GM12875 (cell line): ENCODE data around the gene PLAAT3.

Source experiments
- H3K4me3 ChIP-seq: one replicate; pipeline ENCODE4 v1.5.1; 2011; ENCODE audit warnings: low read depth, low read length, control low read depth
- TF ChIP-seq, protein P1 (sequence below): IDR thresholded peaks from 2 replicates; pipeline ENCODE4 v1.5.1; 2011; ENCODE audit warnings: low read depth, mild to moderate bottlenecking, control low read depth, inconsistent platforms, low read length, moderate library complexity, borderline replicate concordance; ENCODE audit not compliant: insufficient read depth

The PLAAT3 gene

GRCh38 chr11:63616953-63617352 is 2.7 kb upstream of the PLAAT3 start:
- no peak overlapping the region for H3K4me3 ChIP-seq
- TF ChIP-seq, protein P1, sequence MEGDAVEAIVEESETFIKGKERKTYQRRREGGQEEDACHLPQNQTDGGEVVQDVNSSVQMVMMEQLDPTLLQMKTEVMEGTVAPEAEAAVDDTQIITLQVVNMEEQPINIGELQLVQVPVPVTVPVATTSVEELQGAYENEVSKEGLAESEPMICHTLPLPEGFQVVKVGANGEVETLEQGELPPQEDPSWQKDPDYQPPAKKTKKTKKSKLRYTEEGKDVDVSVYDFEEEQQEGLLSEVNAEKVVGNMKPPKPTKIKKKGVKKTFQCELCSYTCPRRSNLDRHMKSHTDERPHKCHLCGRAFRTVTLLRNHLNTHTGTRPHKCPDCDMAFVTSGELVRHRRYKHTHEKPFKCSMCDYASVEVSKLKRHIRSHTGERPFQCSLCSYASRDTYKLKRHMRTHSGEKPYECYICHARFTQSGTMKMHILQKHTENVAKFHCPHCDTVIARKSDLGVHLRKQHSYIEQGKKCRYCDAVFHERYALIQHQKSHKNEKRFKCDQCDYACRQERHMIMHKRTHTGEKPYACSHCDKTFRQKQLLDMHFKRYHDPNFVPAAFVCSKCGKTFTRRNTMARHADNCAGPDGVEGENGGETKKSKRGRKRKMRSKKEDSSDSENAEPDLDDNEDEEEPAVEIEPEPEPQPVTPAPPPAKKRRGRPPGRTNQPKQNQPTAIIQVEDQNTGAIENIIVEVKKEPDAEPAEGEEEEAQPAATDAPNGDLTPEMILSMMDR: no peak

DNA sequence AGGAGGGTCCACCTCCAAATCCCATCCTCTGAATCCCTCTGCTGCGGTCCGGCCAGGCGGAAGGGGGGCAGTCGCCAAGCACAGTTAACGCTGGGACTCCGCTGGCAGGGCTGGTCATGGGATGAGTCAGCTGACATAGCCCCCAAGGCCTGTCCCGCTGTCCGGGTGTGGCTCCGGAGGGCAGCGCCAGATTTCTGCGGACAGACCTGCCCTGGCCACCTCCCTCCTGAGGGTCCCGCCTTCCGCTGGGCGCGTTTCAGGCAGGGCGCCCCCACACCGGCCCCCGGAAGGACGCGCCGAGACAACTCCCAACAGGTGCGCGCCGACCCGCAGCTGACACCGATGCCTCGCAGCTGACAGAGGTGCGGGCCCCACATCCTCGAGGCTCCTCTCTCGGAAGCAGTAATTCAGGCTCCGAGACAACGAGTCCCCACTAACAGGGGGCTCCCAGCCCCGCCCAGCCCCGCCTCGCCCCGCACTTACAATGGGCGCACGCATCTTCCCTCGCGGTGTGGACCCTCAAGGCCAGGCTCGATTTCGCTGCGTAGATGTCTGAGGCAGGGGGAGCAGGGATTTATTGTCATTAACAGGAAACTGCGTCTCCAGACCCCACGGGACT is 607 bp downstream of the PLAAT3 start:
- TF ChIP-seq, protein P1: no peak
- peak overlapping the region; percentile 49 for H3K4me3 ChIP-seq

GRCh38 chr11:63612181-63612580 is 2.1 kb downstream of the PLAAT3 start:
- no peak overlapping the region for H3K4me3 ChIP-seq
- TF ChIP-seq, protein P1: no peak

- H3K4me3 ChIP-seq: no peak overlapping the region
- TF ChIP-seq, protein P1: no peak
Measured at GRCh38 chr11:63611395-63611747, 2.9 kb downstream of the PLAAT3 start.

DNA sequence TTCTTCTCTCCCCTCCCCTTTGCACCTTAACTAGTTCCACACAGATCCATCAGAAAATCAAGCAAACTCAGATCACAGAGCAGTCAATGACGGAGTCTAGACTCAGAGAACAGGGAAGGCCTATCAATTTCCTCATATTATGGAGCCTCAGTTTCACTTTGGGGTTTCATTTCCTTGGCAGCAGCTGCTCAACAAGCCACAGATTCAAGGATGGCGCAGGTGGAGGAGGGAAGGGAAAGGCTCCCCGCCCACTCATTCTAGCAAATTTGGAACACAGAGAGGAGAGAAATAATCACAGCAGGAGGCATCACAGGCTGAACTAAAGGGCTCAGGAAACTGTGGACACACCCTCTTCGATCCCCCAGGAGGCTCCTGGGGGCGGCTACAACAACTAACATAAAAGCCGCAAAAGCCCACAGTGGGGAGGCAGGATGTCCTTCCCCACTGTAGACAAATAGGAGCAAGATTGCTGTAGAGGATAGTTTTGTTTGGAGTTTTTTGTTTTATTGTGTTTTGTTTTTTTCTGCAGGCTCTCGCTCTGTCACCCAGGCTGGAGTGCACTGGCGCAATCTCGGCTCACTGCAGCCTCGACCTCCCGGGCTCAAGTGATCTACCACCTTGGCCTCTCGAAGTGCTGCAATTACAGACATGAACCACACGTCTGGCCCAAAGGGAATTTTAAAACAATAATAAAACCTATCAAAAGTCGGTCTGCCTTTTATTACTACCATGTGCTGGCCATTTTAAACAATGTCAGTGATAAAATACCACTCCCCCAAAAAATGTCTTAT is 3.4 kb downstream of the PLAAT3 start:
- H3K4me3 ChIP-seq: no peak overlapping the region
- TF ChIP-seq, protein P1: no peak

DNA sequence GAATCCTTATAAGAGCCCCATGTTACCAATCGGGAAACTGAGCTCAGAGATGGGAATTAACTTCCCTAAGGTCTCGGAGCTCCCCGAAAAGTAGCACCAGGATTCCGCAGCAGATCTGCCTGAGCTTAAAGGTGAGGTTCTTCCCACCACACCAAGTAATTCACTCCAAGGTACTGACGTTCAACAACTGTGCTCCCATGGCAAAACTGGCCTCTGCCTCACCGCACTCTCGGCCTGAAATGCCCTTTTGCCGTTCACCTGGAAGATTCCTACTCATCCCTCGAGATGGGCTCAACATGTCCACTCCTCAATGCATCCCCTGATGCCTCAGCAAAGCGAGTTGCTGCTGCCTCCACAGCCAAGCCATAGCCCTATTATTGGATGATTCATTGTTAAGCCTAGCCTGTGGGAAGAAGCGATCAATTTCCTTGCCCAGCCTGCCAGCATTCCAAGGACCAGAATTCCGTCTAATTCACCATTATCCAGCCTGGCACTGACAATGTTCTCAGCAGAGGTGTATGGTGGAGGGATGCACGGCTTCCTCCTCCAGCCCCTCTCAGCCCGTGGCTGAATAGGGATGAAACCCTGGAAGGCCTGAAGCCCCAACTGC is 4.2 kb downstream of the PLAAT3 start:
- TF ChIP-seq, protein P1: no peak
- H3K4me3 ChIP-seq: no peak overlapping the region

DNA sequence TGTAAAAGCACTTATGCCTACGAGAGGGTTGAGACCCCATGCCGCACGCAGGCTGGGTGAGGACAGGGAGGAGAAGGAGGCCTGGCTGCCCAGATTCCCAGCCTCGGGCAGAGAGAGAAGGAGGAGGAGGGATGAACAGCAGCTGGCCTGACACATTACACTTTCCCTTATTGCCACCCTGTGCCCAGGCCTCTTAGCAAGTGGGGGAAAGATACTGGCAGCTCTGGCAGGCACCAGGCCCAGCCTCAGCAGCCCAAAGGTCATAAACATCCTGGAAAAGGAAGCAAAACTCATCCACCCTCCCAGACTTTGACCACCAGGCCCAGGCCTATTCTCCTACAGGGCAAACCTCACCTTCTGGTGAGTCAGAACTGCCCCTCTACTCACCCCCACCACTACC is 4.7 kb downstream of the PLAAT3 start:
- no peak overlapping the region for H3K4me3 ChIP-seq
- TF ChIP-seq, protein P1: no peak
